GM12864 (cell line): ENCODE data around the gene WNT7A.

Experiments used
- DNase-seq: peaks from one replicate; pipeline ENCODE4 v3.0.0-alpha.2; 2011; ENCODE audit warnings: low read depth
- H3K4me3 ChIP-seq: 2 replicates; pipeline ENCODE4 v1.5.1; 2011; ENCODE audit warnings: mild to moderate bottlenecking, low read depth, low read length, control low read depth
- TF ChIP-seq, protein P1 (sequence below): IDR thresholded peaks from 2 replicates; pipeline ENCODE4 v1.5.1; 2011; ENCODE audit warnings: low read depth, mild to moderate bottlenecking, moderate library complexity, low read length, control low read depth, inconsistent platforms; ENCODE audit errors: missing control alignments

Gene WNT7A

DNA sequence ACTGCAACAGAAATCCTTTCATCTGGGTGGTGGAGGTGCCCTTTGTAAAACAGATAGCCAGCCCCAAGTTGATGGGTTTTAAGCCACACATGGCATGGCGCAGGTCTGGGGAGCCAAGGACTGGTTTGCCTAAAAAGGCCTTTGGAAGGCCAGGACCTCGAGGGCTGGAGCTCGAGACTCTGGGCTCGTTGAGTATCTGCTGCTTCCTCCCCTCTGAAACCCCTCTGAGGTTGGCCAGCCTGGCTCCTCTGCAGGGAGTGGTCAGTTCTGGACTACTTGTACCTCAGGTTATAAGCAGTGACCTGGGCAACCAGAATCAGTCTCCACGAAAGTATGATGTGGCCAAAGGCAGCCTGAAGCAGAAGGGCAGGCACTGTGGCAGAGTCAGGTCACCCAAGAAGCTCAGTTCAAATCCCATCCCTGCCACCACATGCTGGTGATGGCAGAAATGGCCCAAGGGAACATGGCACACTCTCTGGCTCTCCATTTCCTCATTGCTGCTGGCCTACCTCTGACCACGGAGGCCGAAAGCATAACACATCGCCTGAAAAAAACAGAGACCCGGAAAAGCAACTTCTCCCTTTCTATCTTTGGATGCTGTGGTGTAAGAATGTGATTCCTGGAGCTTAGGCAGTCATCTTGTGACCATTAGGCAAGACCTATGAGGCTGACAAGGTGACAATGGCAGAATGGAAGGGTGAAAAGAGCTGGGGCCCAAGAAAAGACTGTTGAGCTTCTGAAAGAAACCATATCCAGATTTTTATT, 51.2 kb downstream of the WNT7A start:
- no peak overlapping the region for H3K4me3 ChIP-seq
- TF ChIP-seq, protein P1, sequence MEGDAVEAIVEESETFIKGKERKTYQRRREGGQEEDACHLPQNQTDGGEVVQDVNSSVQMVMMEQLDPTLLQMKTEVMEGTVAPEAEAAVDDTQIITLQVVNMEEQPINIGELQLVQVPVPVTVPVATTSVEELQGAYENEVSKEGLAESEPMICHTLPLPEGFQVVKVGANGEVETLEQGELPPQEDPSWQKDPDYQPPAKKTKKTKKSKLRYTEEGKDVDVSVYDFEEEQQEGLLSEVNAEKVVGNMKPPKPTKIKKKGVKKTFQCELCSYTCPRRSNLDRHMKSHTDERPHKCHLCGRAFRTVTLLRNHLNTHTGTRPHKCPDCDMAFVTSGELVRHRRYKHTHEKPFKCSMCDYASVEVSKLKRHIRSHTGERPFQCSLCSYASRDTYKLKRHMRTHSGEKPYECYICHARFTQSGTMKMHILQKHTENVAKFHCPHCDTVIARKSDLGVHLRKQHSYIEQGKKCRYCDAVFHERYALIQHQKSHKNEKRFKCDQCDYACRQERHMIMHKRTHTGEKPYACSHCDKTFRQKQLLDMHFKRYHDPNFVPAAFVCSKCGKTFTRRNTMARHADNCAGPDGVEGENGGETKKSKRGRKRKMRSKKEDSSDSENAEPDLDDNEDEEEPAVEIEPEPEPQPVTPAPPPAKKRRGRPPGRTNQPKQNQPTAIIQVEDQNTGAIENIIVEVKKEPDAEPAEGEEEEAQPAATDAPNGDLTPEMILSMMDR = no peak
- DNase-seq = no peak

DNA sequence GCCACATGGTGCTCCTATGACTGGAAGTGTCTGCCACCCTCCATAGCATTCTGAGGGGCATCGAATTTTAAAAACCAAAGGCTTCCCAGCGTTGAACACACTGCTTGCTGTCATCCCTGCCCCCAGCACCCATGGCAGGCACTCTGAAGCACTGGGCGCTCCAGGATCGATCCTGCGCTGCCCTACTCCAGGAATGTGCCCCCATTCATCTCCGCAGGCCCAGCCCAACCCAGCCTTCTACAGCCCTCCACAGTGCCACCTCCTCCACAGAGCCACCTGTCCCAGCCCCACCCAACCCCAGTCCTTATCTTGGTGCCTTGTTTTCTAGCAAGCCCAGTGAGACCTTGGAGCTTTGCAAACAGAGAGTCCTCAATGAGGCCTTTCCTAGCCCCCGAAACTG, 52.2 kb downstream of the WNT7A start:
- H3K4me3 ChIP-seq = no peak overlapping the region
- no peak for DNase-seq
- TF ChIP-seq, protein P1 = no peak

DNA sequence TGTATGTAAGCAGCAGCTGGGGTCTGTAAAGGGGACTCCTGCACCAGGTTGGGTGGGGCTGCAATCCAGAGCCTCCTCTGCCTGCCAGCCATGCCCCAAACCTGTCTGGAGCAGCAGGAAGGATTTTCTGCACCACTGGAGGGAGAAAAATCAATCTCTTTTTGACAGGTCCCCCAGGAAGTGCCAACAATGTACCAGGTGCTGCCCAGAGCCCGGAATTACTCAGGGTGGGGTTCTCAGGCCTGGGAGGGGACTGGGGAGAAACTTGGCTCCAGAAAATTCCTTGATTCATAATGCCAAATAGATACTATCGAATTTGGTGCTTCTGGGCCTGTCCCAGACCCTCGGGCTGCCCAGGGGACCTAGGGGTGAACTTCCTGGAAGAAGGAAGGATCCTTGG, 52.6 kb downstream of the WNT7A start:
- TF ChIP-seq, protein P1 = no peak
- no peak overlapping the region for H3K4me3 ChIP-seq
- DNase-seq = no peak

DNA sequence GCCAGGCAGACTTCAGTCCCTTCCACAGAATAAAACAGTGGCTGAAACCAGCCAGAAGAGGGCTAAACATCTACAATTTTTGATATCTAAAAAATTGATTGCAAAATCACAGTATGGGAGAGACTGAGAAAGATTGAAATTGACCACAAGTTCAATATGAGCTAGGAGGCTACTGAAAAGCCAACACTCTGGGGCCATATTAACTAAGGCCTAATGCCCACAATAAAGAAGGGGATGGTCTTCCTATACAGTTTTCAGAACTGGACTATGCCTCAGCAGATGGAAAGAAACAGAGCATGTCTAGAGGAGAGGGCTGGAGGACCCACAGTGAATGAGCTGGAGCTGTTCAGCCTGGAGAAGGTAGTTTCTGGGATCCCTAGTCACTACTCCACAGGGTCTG, 53.2 kb downstream of the WNT7A start:
- TF ChIP-seq, protein P1 = no peak
- no peak for DNase-seq
- no peak overlapping the region for H3K4me3 ChIP-seq

- TF ChIP-seq, protein P1 = no peak
- no peak for DNase-seq
- H3K4me3 ChIP-seq = no peak overlapping the region
These were observed 54.0 kb downstream of the WNT7A start for GRCh38 chr3:13825821-13826220.

GRCh38 chr3:13825311-13825579, 54.6 kb downstream of the WNT7A start:
- TF ChIP-seq, protein P1 = no peak
- H3K4me3 ChIP-seq = no peak overlapping the region
- no peak for DNase-seq
